Nephron (organoid): ENCODE results near the gene SSBP4.

Experiments used
- H3K27ac Mint-ChIP-seq, 3 experiments: 2 replicates each; pipeline ENCODE4 v1.8.0; 2020; ENCODE audit warnings: mixed read lengths in 3 of 3, mild to moderate bottlenecking in 2 of 3, moderate library complexity in 1 of 3
- H3K27me3 Mint-ChIP-seq: 2 replicates; pipeline ENCODE4 v1.8.0; 2021; ENCODE audit warnings: low read depth, mild to moderate bottlenecking, moderate library complexity, mixed read lengths
- H3K36me3 Mint-ChIP-seq: 2 replicates; pipeline ENCODE4 v1.8.0; 2020; ENCODE audit warnings: low read depth, mixed read lengths
- H3K4me1 Mint-ChIP-seq: 2 replicates; pipeline ENCODE4 v1.8.0; 2020; ENCODE audit warnings: mixed read lengths
- H3K4me3 Mint-ChIP-seq, 3 experiments: 2 replicates each; pipeline ENCODE4 v1.8.0; 2020; ENCODE audit warnings: mild to moderate bottlenecking in 3 of 3, mixed read lengths in 3 of 3, moderate library complexity in 2 of 3
- H3K9me3 Mint-ChIP-seq: 2 replicates; pipeline ENCODE4 v1.8.0; 2020; ENCODE audit warnings: mixed read lengths
- CTCF ChIP-seq, 3 experiments: fragments of 200-600 bp; sonication (generic); IDR thresholded peaks; one replicate each; pipeline ENCODE4 v1.5.0; 2021; ENCODE audit warnings: antibody characterized with exemption in 3 of 3; ENCODE audit not compliant: unreplicated experiment in 3 of 3

SSBP4 gene

GRCh38 chr19:18443831-18444230, 24.6 kb downstream of the SSBP4 start:
- peaks cover 13% of the 10 kb centered on the region for H3K36me3 Mint-ChIP-seq
- H3K4me1 Mint-ChIP-seq, result peaks cover 39% of the 10 kb centered on the region
- H3K9me3 Mint-ChIP-seq, result no peaks in the 10 kb centered on the region
- H3K4me3 Mint-ChIP-seq, result peak overlapping the region; percentile 54 to 94 (median 82)
- H3K27ac Mint-ChIP-seq, result peak overlapping the region; percentile 37 to 61 (median 56)
- TF ChIP-seq CTCF (IDR thresholded peaks at IDR 0.05; ENCODE audit: unreplicated experiment in 3 of 3), result no peak
- H3K27me3 Mint-ChIP-seq, result no peaks in the 10 kb centered on the region

- H3K9me3 Mint-ChIP-seq, result no peaks in the 10 kb centered on the region
- H3K4me1 Mint-ChIP-seq, result peaks cover 32% of the 10 kb centered on the region
- no peaks in the 10 kb centered on the region for H3K27me3 Mint-ChIP-seq
- TF ChIP-seq CTCF (IDR thresholded peaks at IDR 0.05; ENCODE audit: unreplicated experiment in 3 of 3), result no peak
- peak overlapping the region in 2 of 3 experiments; percentile 82 to 94 for H3K4me3 Mint-ChIP-seq
- H3K27ac Mint-ChIP-seq, result peak overlapping the region; percentile 37 to 61 (median 56)
- peaks cover 14% of the 10 kb centered on the region for H3K36me3 Mint-ChIP-seq
Observed at GRCh38 chr19:18444513-18444912, 25.3 kb downstream of the SSBP4 start.

- Mint-ChIP-seq H3K4me1 (peaks cover 25% of the 10 kb centered on the region), H3K9me3 (no peaks in the 10 kb centered on the region), H3K36me3 (peaks cover 14% of the 10 kb centered on the region), H3K27me3 (no peaks in the 10 kb centered on the region), H3K4me3 (peak overlapping the region; percentile 7 to 94 (median 63)), H3K27ac (no peak overlapping the region)
- TF ChIP-seq CTCF (IDR thresholded peaks at IDR 0.05; ENCODE audit: unreplicated experiment in 3 of 3), result no peak
Observed at GRCh38 chr19:18445262-18445948, 26.2 kb downstream of the SSBP4 start.

GRCh38 chr19:18446145-18446810, 27.1 kb downstream of the SSBP4 start:
- H3K9me3 Mint-ChIP-seq, result no peaks in the 10 kb centered on the region
- H3K36me3 Mint-ChIP-seq, result peaks cover 18% of the 10 kb centered on the region
- H3K4me3 Mint-ChIP-seq, result peak overlapping the region in 1 of 3 experiments; percentile 7
- H3K27me3 Mint-ChIP-seq, result no peaks in the 10 kb centered on the region
- peaks cover 26% of the 10 kb centered on the region for H3K4me1 Mint-ChIP-seq
- TF ChIP-seq CTCF (IDR thresholded peaks at IDR 0.05; ENCODE audit: unreplicated experiment in 3 of 3), result no peak
- H3K27ac Mint-ChIP-seq, result no peak overlapping the region

- TF ChIP-seq CTCF (IDR thresholded peaks at IDR 0.05; ENCODE audit: unreplicated experiment in 3 of 3), result no peak
- no peaks in the 10 kb centered on the region for H3K27me3 Mint-ChIP-seq
- no peaks in the 10 kb centered on the region for H3K9me3 Mint-ChIP-seq
- H3K27ac Mint-ChIP-seq, result no peak overlapping the region
- H3K36me3 Mint-ChIP-seq, result peaks cover 18% of the 10 kb centered on the region
- H3K4me1 Mint-ChIP-seq, result peaks cover 26% of the 10 kb centered on the region
- H3K4me3 Mint-ChIP-seq, result peak overlapping the region in 1 of 3 experiments; percentile 7
Observed at GRCh38 chr19:18446811-18447359, 27.7 kb downstream of the SSBP4 start.
